Inflammatory macrophage treated with lipopolysaccharide for 1 hour (primary cell): ENCODE results near the gene RNU5B-1.

Experiments used
- DNase-seq, 2 donors: peaks; one replicate each; pipeline ENCODE4 v3.0.0-alpha.2; 2020 to 2022

The RNU5B-1 gene

GRCh38 chr15:65329288-65329983 lies 25.0 kb downstream of the RNU5B-1 start:
- DNase-seq: no peak

DNA sequence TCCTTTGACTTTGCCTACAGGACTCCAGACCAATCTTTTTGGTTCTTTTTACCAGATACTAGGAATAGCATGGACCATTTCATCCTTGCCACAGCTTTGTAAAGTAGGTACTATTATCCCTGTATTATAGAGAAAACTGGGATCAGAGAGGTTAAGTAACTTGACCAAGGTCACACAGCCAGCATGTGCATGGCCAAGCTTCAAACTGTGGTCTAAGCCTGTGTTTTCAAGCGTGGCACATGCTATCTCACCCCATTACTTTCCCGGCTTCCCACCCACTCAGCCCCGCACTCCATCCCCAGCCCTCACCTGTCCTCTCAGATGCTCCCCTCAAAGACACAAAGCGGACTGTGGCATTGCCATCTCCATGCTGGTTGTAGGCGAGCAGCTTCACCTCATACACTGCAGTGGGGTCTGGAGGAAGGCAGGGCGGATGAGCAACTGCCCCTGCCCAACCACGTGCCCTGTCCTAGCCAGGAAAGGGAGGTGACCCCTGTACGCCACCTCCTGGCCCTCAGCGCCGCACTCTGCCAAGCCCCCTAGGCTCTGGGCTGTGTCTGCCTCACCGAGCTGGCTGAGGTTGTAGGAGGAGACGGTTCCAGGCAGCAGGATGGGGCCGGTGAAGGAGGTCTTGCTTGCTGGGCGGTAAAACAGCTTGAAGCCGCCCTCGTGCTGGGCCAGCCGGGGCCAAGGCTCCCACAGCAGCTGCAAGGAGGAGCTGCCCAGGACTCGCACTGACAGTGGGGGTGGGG lies 25.7 kb downstream of the RNU5B-1 start:
- no peak for DNase-seq

DNA sequence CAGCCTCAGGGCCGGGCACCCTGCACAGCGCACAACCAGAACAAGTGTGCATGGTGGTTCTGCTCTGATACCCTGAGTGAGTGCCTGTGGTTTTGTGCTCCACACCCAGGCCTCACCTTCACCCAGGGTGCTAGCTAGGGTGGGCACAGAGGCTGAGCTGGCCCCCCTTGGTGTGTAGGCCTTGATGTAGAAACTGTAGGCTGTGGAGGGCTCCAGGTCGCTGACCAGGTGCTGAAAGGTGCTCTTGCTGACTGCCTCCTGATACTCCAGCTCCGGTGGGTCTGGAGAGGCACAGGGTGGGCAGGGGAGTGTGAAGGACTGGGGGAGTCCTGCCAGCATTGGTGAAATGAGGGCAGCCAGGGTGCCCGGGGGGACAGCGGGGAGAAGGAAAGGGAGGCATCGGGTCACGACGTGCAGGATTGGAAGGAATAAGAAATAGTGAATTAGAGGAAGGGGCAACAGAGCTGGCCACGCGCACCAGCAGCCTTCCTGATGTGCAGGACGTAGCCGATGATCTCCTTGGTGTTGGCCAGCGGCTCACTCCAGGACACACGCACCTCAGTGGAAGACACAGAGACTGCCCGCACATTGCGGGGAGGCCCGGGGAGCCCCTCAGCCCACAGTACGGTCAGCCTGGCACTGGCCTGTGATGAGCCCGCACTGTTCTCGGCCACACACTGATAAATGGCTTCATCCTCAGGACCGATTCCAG lies 26.6 kb downstream of the RNU5B-1 start:
- no peak for DNase-seq

DNA sequence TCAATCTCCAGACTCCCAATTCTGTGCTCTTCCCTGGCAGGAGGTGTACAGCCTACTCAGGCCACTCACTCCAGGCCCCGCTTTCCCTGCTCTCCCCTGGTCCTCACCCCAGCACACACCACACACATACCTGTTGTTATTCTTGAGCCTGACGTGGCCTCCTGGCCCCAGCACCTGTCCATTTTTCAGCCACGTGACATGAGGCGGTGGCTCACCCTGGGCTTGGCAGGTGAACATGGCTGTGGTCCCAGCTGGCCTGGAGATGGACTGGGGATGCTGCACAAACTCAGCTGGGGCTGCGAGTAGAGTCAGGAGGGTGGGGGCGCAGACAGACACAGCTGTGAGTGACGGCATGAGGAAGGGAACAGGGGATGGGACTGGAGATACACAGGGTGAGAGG lies 27.3 kb downstream of the RNU5B-1 start:
- no peak for DNase-seq

DNA sequence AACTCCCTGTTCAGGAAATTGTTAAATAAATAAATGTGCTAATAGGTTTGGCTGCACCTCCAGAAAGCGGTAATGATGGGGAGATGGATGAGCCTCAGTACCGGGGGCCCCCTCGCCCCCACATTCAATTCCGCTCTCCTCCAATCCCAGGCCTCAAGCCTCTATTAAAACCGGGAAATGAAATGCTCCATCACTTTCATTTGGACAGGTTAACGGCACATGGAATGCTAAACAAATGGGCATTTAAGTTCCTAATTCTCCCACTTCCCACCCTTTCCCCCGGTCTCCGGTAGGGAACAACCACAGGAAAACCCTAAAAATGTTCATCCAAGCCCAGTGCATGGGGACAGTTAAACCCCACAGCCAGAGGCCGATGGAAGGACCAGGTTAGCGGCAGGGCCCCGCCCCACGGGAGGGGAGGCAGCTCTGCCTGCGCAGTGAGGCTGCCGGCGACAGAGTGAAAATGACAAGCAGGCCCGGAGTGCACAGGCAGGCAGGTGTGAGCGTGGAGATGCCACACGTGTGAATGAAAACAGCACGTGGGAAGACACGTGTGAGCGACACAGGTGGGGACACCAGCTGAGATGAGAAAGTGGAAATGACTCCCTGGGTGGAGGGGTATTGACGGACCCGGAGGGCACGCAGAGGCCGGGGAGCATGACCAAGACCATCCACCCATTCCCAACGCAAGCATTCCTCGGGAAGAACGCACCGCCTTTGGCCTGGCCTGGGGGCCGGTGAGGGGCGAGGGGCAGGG lies 28.1 kb downstream of the RNU5B-1 start:
- DNase-seq: no peak

- no peak for DNase-seq
These were observed 28.8 kb downstream of the RNU5B-1 start for GRCh38 chr15:65333148-65333820.

GRCh38 chr15:65333856-65334255 lies 29.4 kb downstream of the RNU5B-1 start:
- DNase-seq: no peak

DNA sequence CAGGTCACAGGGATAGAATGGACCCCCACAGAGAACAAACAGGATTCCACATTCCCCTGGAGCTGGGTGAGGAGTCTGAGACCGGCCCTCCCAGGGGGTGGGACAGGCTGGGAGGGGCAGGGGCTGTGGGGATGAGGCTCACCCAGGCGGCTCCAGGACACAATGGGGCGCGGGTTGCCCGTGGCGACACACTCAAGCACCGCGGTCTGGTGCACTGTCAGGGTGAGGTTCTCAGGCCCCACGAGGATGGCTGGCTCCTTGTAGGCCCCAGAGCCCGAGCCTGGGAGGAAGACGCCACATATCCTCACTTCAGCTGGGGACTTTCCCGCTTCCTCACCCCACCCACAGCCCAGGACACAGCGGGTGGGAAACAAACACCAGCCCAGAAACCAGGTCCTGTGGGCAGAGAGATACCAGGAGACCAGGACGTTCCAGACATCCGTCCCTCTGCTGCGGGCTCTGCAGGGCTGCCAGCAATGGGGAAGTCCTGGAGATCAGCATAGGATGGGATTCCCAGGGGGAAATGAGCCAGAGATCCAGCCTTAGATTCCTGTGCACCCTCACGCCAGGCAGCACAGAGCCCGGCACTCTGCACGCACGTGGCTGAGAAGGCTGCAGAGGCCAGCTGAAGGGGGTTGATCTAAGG lies 30.2 kb downstream of the RNU5B-1 start:
- DNase-seq: no peak

GRCh38 chr15:65335278-65336055 lies 31.0 kb downstream of the RNU5B-1 start:
- DNase-seq: no peak

- no peak for DNase-seq
These were observed 32.3 kb downstream of the RNU5B-1 start for GRCh38 chr15:65336493-65337435.

DNA sequence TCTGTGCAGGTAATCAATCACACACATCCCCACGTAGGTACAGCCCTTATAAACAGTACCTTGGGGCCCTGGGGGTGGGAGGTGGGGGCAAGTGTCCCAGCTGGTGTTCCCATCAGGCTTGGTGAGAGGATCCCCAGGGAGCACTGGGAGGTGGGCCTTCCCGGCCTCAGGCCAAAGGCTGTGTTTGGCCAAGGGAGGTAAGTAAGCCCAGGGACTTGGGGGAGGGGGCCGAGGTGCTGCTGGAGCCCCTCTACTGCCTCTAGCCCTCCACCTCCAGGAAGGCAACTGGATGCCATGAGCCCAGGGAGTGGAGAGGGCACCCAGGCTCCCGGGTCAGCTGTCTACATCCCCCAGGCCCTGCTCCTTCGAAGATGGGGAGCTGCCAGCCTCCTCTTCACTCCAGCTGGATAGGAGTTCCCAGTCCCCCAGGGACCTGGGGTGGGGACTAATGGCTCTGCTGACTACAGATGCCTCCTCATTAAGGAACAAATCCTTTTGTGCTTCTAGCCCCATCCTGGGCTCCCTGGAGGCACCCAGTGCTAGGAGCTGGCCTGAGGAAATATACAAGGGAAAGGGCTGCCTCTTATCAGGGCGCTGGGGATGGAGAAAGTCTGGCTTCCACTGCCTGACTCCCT lies 33.1 kb downstream of the RNU5B-1 start:
- DNase-seq: no peak

GRCh38 chr15:65338366-65338765 lies 33.9 kb downstream of the RNU5B-1 start:
- no peak for DNase-seq

DNA sequence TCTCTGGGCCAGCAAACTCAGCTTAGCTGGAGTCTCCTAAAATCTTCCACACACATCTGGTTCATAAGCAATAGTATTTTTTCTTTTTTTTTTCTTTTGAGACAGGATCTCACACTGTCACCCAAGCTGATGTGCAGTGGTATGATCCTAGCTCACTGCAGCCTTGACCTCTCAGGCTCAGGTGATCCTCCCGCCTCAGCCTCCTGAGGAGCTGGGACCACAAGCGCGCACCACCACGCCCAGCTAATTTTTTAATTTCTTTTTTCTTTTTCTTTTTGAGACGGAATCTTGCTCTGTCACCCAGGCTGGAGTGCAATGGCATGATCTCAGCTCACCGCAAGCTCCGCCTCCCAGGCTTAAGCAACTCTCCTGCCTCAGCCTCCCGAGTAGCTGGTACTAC lies 34.3 kb downstream of the RNU5B-1 start:
- DNase-seq: no peak

DNA sequence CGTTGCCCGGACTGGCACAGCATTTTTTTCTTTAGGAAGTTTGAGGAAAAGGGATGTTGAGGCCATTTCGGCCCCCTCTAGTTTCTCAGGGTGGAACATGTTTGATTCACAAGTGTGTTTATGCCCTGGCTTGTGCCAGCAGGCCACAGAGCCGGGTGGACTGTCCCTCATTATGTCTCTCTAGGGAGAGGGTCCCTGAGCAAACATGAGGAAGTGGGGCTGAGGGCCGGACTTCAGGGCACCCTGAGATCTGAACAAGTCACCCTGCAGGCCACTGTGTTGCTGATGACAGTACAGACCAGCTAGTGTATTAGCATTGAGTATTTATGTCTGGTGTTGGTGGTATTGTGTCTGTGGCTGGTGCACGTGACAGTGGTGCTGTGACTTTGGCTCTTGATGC lies 34.9 kb downstream of the RNU5B-1 start:
- no peak for DNase-seq

GRCh38 chr15:65339920-65340319 lies 35.4 kb downstream of the RNU5B-1 start:
- no peak for DNase-seq

DNA sequence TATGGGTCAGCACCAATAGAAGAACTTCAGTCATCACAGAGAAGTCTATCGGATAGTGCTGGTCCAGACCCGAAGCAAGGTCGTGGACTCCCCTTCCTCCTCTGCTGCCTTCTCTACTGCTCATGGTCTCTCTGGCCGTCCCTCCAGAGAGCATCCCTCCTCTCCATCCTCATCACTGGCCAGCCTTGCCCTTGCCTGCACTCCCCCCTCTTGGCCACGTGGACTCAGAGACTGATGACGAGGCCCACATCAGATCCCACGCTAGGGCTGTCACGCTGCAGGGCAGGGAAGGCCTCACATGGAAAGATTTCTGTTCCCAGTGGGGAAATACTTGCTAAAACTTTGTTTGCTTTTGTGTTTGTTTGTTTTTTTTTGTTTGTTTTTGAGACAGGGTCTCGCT lies 38.0 kb downstream of the RNU5B-1 start:
- no peak for DNase-seq

DNA sequence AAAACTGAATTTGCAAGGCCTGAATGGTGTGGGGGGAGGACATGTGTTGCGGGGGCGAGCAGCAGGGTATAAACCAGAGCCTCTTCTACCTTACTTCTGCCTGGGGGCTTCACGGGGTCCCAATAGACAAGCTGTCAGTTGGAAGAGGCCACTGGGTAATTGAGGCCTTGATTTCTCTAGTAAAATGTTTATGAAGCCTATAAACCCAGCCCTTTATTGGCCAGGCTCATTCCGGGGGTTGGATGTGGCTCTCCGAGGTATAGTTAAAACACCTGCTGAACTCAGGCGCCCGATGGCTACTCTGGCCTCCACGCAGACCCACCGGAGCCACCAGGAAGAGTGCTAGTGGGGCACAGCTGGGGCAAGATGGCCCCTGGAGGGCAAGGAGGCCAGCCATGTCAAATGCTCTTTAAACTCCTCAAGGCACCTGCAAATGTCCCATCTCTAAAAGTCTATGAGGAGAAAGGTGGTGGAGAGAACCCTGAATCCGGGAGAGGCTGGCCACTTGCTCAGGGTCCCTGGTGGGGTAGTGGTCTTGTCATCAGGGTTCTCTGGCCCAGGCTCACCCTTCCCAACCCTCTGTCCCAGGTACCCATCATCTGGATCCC lies 39.0 kb downstream of the RNU5B-1 start:
- DNase-seq: no peak

- DNase-seq: no peak
These were observed 39.9 kb downstream of the RNU5B-1 start for GRCh38 chr15:65344214-65344913.

DNA sequence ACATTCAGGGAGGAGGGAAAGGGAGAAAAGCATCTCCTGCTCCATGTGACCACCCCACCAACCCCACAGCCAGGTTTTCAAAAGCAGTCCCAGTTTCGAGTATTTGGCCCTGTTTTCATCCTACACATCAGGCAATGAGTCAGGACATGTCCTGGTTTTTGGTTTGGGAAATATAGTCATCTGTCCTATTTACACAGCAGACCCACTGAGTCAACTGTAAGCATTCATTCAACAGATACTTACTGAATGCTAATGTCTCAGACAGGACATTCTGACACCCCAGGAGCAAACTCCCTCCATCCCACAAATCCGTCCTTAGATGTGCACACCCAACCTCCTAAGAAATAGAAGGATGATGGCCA lies 40.4 kb downstream of the RNU5B-1 start:
- no peak for DNase-seq
